Measurements from ENCODE around the gene RPUSD4.

RPUSD4 gene

DNA sequence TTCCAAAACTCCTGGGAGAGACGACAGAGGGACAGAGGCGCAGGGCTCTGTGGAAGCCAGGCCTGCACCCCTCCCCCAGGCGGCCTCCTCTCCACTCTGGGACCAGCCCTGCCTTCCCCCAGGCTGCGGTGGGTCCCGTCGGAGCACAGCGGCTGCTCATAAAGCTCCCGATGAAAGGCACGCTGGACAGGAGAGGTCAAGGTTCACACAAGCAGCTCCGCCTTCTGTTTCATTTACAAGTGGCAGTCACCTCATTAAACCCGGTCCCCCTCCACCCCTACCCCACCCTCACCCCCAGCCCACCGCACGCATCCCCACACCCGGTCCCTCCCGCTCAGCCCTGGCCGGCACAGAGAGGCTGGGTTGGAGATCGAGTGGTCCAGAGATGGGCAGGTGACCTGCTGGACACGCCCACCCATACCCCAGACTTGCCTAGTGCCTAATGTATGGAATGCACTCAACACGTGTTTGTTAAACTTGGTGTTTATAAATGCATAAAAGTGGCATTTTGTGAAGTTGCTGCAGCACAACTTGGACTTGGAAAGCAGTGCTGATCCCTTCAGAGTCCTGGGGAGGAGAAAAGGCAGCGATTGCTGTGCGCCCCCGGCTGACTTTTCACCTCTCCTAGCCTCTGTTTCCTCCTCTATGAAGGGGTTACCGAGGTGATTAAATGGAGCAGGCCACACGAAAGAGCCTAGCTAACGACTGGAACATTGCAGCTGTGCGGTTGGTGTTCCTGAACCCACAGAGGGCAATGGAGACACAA is 26.0 kb downstream of the RPUSD4 start:
- TF ChIP-seq POLR2A (IDR thresholded peaks at IDR 0.05; ENCODE audit: low read length) (no peak), GATA1 (IDR thresholded peaks at IDR 0.05; ENCODE audit: low read depth, low read length) (no peak)
- no peak for DNase-seq

DNA sequence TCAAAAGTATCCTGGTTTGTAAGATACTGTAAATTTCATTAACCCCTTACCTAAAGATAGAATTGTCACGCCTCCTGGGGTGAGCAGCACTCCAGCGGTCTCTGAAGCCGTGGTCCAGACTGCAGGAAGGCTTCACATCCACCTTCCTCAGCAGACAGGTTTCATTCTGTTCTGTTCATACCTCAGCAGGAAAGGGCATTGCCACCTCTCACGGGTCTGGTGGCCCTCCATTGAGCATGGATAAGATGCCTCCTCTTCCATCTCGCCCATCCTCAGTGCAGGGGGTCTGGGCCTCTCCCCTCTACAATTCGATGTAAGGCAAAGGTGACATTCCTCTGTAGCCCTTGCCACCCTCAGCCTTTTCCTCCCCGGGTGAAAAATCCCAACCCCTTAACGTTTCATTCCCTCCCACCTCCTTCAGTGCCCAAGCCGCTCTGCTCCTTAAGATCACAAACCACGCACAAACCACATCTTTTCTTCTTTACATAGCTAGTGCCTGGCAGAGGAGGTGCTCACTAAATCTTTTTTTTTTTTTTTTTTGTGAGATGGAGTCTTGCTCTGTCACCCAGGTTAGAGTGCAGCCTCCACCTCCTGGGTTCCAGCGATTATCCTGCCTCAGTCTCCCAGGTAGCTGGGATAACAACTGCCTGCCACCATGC is 28.5 kb downstream of the RPUSD4 start:
- DNase-seq, result no peak
- TF ChIP-seq POLR2A (IDR thresholded peaks at IDR 0.05; ENCODE audit: low read length) (no peak), GATA1 (IDR thresholded peaks at IDR 0.05; ENCODE audit: low read depth, low read length) (no peak)

DNA sequence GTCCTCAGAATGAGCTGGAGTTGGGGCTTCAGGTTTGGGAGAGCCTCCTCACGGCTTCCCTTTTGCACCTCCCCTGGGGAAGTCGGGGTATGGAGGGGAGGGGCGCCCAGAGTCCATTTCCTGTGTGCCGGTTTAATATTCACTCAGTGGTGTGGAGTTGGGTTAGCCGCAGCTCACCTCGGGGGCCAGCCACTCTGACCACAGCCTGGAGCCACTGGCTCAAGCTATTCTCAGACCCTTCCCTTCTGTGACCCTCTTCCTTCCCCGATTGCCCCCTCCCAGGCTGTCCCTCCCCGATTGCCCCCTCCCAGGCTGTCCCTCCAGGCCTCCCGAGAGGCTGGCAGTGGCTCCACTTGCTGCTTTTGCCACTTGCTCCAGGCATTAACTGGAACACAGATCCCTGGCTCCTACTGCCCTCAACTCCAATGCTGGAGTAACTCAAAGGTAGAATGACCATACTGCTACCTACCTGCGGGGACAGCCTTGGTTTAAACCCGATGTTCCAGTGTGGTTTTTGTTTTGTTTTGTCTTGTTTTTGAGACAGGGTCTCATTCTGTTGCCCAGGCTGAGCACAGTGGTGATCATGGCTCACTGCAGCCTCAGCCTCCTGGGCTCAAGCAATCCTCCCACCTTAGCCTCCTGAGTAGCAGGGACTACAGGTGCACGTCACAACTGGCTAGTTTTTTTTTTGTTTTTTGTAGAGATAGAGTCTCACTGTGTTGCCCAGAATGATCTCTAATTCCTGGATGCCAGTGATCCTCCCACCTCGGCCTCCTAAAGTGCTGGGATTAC is 29.3 kb downstream of the RPUSD4 start:
- TF ChIP-seq POLR2A (IDR thresholded peaks at IDR 0.05; ENCODE audit: low read length) (no peak), GATA1 (IDR thresholded peaks at IDR 0.05; ENCODE audit: low read depth, low read length) (no peak)
- no peak for DNase-seq

DNA sequence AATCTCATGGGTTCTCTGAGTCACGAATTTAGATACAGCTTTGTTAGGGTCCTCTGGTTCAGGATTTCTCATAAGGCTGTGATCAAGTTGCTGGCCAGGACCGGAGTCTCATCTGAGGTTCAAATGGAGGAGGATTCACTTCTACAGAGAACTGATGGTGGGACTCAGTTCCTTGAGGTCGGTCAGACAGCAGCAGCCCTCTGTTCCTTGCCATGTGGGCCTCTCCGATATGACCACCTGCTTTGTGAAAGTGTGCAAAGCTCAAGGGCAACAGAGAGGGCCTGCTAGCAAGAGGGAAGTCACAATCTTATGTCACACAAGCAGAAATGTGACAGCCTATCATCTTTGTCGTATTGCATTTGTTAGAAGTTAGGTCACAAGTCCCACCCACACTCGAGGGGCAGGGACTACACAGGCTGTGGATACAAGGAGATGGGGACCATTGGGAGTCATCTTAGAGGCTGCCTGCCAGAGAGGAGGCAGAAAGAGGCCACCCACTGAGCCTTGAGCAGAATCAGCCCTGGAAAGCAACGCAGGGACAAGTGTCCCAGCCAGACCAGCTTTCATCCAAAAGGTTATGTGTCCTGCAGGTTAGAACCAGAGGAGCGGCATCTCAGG is 34.5 kb downstream of the RPUSD4 start:
- no peak for DNase-seq
- no peak for TF ChIP-seq POLR2A (IDR thresholded peaks at IDR 0.05; ENCODE audit: low read length)
- no peak for TF ChIP-seq GATA1 (IDR thresholded peaks at IDR 0.05; ENCODE audit: low read depth, low read length)

DNA sequence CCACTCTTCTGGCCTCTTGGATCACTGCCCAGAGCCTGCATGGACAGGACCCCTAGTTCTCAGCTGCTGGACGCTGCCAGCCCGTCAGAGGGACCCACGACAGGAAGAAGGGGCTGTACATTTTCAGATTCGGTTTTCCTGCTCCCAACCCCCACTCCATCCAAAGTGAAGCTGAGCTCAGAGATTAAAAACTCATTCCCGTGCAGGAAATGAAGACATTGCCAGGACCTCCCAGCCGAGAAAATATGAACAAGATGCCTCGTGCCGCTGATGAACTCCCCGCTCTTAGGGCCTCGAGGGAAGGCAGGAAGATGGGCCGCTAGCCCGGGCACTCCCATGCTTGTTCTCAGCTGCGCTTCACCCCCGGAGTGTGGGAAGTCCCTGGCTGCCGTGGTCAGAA is 36.1 kb downstream of the RPUSD4 start:
- TF ChIP-seq GATA1 (IDR thresholded peaks at IDR 0.05; ENCODE audit: low read depth, low read length), result no peak
- TF ChIP-seq POLR2A (IDR thresholded peaks at IDR 0.05; ENCODE audit: low read length), result no peak
- DNase-seq, result no peak

DNA sequence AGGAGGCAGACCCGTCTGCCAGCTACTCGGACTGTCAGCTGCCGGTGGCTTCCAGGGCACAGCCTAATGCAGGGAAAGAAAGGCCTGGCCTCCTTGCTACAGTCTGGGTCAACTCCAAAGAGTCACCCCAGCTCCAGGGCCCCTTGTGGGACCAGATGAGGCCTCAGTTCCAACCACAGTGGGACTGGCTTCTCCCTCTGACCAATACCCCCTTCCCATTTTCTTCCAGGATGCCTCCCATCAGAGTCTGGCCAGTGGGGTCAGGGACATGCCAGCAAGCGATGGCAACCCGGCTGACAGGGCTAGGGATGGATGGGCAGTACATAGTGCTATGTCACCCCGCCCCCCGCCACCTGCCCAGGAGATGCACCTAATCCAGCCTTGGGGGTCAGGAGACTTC is 36.6 kb downstream of the RPUSD4 start:
- TF ChIP-seq POLR2A (IDR thresholded peaks at IDR 0.05; ENCODE audit: low read length) (no peak), GATA1 (IDR thresholded peaks at IDR 0.05; ENCODE audit: low read depth, low read length) (no peak)
- DNase-seq, result no peak

DNA sequence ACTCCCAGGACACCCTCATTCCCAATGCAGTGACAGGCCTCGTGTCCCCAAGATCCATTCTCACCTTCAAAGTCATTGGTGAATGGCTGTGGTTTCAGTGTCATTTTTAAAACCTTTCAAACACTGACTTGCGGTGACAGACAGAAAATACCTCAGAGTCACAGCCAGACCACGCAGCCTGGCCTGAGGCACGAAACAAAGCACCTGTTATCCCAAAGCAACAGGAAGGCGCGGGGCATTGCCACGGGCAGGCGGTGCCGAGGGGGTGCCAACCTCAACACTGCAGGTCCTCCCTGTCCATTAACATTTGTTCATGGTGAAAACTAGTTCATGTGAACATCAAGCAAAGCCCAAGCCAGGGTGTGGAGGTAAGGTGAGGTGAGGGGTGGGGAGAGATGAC is 38.2 kb downstream of the RPUSD4 start:
- no peak for DNase-seq
- TF ChIP-seq GATA1 (IDR thresholded peaks at IDR 0.05; ENCODE audit: low read depth, low read length) (no peak), POLR2A (IDR thresholded peaks at IDR 0.05; ENCODE audit: low read length) (no peak)

DNA sequence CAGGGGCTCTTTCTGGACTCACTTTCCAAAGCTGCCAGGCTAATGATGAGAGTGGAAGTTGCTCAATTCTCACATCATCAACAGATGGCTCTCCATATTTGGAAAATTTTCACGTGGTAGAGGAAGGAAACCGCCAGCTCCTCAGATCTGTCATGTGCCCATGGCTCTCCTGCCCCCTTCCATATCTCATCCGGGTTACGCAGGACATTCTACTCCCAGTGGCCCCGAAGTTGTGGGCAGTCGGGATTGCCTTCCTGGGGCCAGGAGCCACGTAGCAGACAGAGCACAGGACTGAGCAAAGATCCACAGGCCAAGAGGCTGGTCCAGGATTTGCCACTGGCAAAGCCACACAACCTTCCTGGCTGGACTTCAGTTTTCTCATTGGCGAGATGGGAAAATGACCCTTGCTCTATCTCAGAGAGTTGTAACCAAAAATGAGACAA is 38.8 kb downstream of the RPUSD4 start:
- no peak for DNase-seq
- TF ChIP-seq GATA1 (IDR thresholded peaks at IDR 0.05; ENCODE audit: low read depth, low read length) (no peak), POLR2A (IDR thresholded peaks at IDR 0.05; ENCODE audit: low read length) (no peak)

DNA sequence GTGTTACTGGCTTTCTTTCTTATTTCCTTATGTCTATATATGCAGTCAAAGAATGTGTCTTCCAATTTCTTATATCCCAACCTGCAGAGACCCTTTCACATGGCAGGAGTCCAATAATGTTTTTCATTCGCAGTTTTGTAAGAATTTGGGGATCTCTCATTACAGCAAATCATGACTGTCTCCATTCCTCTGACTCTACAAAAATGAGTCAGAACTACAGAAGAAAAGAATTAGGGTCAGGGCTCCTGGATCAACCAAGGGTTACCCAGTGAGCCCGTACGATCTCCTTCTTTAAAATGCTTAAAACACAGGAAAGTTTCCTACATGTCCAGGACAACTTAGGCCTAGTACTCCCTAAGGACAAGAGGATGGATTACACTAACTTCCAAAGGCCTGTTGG is 42.2 kb downstream of the RPUSD4 start:
- no peak for DNase-seq
- TF ChIP-seq GATA1 (IDR thresholded peaks at IDR 0.05; ENCODE audit: low read depth, low read length) (no peak), POLR2A (IDR thresholded peaks at IDR 0.05; ENCODE audit: low read length) (no peak)

DNA sequence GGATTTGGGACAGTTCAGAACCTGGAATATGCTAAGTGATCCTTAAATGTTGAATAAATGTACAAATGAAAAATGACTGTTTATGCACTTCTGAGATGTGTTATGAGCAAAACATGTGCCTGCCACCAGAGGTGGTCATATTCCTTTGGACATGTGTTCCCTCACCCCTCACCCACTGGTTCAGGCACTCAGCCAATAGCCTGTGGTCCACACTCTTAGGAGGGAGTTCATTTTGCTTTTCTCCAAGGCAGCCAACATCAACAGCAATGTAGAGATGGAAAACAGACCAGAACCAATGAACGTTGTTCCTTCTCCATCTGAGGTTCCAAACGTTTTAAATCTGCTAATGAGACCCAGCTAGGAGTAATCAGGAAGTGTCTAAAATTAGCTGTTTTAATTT is 44.0 kb downstream of the RPUSD4 start:
- no peak for DNase-seq
- TF ChIP-seq POLR2A (IDR thresholded peaks at IDR 0.05; ENCODE audit: low read length) (no peak), GATA1 (IDR thresholded peaks at IDR 0.05; ENCODE audit: low read depth, low read length) (no peak)

DNA sequence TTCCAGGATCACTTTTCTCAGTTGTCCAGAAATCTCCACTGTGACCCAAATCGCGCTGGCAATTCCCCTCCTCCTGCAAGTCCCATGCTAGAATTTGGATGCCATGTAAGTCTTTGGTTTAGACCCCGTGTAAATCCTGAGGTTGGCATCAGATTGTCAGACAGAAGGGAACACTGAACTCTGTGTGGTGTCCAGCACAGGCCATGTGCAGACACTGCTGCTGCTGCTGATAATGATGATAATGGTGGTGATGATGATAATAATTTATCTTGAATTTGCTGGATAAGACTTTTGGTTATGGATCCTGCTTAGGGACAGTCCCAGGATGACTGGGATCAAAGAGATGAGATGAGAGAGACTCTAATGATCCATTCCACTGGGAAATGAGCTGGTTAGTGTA is 45.0 kb downstream of the RPUSD4 start:
- TF ChIP-seq POLR2A (IDR thresholded peaks at IDR 0.05; ENCODE audit: low read length), result no peak
- TF ChIP-seq GATA1 (IDR thresholded peaks at IDR 0.05; ENCODE audit: low read depth, low read length), result no peak
- no peak for DNase-seq

DNA sequence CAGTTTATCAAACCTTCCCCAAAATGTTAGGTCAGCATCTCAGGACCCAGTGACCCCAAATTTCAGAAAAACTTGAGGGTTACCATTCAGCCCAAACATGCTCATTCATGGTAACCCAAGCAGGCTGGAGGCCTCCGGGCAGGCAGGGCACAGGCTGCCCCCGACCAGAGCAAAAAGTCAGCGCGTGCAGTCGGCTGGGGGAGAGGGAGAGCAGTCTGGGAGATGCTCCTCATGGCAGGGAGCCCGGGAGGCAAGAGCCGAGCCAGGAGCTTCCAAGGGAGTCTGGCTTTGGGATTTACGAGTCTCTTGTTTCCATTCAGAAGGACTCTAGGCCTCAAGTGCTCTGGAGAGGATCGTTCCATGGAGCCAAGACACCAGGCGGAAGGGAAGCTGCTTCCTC is 45.7 kb downstream of the RPUSD4 start:
- no peak for DNase-seq
- no peak for TF ChIP-seq GATA1 (IDR thresholded peaks at IDR 0.05; ENCODE audit: low read depth, low read length)
- TF ChIP-seq POLR2A (IDR thresholded peaks at IDR 0.05; ENCODE audit: low read length), result no peak

DNA sequence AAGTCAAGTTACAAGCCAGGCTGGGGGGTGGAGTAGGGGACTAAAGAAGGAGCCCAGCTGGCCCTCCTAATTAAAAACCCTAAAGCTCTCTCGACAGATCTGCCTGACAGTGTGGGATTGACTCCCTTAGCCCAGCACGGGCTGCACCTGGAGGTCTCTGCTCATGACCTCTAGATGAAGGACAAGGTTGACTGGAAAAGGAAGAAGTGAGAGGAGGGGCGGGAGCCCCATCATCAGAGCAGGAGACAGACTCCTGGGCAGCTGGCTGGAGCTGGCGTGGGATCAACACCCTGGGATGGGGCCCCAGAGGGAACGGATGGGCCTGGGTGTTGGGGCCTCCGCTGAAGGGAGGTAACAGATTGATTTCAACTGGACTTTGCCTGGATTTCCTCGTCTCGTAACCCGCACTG is 46.1 kb downstream of the RPUSD4 start:
- TF ChIP-seq GATA1 (IDR thresholded peaks at IDR 0.05; ENCODE audit: low read depth, low read length), result no peak
- TF ChIP-seq POLR2A (IDR thresholded peaks at IDR 0.05; ENCODE audit: low read length), result no peak
- DNase-seq, result no peak

DNA sequence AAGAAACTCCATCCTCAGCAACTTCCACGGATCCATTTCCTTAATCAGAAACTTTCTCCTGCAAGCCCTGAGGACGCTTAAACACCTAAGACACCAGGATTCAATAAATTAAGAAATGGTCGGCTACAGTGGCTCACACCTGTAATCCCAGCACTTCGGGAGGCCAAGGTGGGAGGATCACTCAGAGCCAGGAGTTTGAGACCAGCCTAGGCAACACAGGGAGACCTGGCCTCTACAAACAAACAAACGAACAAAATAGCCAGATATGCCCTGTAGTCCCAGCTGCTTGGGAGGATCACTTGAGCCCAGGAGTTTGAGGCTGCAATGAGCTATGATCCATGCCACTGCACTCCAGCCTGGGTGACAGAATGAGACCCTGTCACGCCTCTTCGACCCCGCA is 46.7 kb downstream of the RPUSD4 start:
- no peak for DNase-seq
- TF ChIP-seq POLR2A (IDR thresholded peaks at IDR 0.05; ENCODE audit: low read length), result no peak
- no peak for TF ChIP-seq GATA1 (IDR thresholded peaks at IDR 0.05; ENCODE audit: low read depth, low read length)
